Spinal cord (tissue), 10 donors: ENCODE results near the gene HHIPL1. TPM values are rescaled to one million over a fixed set of nuclear protein-coding genes. Genes with fewer than 3 reads are reported as not detected.
A peak's percentile ranks its signal among the peaks of the same experiment; 100 is the strongest.

ENCODE experiments used
- DNase-seq, 6 donors: peaks; one replicate each; pipeline versions ENCODE4 v3.0.0 to v3.0.0-alpha.2; 2013 to 2015; ENCODE audit warnings: low spot score in 6 of 6, low read depth in 4 of 6
- H3K27ac ChIP-seq: one replicate; pipeline ENCODE4 v1.5.1; 2013; ENCODE audit warnings: low read depth, low read length, control low read depth
- H3K27me3 ChIP-seq: one replicate; pipeline ENCODE4 v1.6.1; 2013; ENCODE audit warnings: low read length; ENCODE audit not compliant: control insufficient read depth, insufficient read depth
- H3K36me3 ChIP-seq: one replicate; pipeline ENCODE4 v1.6.1; 2013; ENCODE audit warnings: low read length; ENCODE audit not compliant: control insufficient read depth, insufficient read depth
- H3K4me1 ChIP-seq: one replicate; pipeline ENCODE4 v1.6.1; 2013; ENCODE audit warnings: low read length; ENCODE audit not compliant: control insufficient read depth, insufficient read depth
- H3K4me3 ChIP-seq: one replicate; pipeline ENCODE4 v1.5.1; 2013; ENCODE audit warnings: low read depth, low read length, control low read depth
- H3K9me3 ChIP-seq: one replicate; pipeline ENCODE4 v1.6.1; 2013; ENCODE audit warnings: low read length; ENCODE audit not compliant: control insufficient read depth, insufficient read depth
- WGBS: methylation state at CpG from one replicate; pipeline ENCODE4 v1.1.5; 2013; ENCODE audit warnings: missing lambda C conversion rate; ENCODE audit not compliant: insufficient coverage; 5-methylcytosine and 5-hydroxymethylcytosine counted together
- polyA plus RNA-seq, 2 donors: library from polyadenylated mRNA; unstranded; fragments of 120-200 nt; gene quantifications; one replicate each; pipeline ENCODE4 v1.2.1, GENCODE V29; 2013; ENCODE audit not compliant: insufficient read length in 2 of 2
- total RNA-seq, 2 donors: library from RNA; depleted of rRNA in 1 of 2; stranded (reverse); fragments of 120-200 nt in 1 of 2; fragments of >200 nt in 1 of 2; gene quantifications; one replicate each; pipeline versions ENCODE4 v1.2.3 to v1.2.4, GENCODE V29; 2013 to 2014
- donor health status: healthy.

HHIPL1 gene
- total and polyA plus RNA-seq, 4 donors = 4.8 to 6.2 (median 5.4) TPM

GRCh38 chr14:99602054-99602787, 42.7 kb upstream of the HHIPL1 start:
- peak in 2 of 6 donors; percentile 35 to 43 for DNase-seq
- Histone ChIP-seq H3K27ac (no peak overlapping the region), H3K4me1 (peaks cover 63% of the 10 kb centered on the region), H3K4me3 (peak overlapping the region; percentile 45), H3K9me3 (no peaks in the 10 kb centered on the region), H3K36me3 (peaks cover 8% of the 10 kb centered on the region), H3K27me3 (peaks cover 8% of the 10 kb centered on the region)
- WGBS = 34% methylated on average over 15 of the region's 18 CpGs

GRCh38 chr14:99602788-99603415, 42.0 kb upstream of the HHIPL1 start:
- WGBS = 6% methylated on average over 53 of the region's 53 CpGs
- Histone ChIP-seq H3K36me3 (peaks cover 4% of the 10 kb centered on the region), H3K27ac (no peak overlapping the region), H3K4me3 (peak overlapping the region; percentile 45), H3K9me3 (no peaks in the 10 kb centered on the region), H3K4me1 (peaks cover 59% of the 10 kb centered on the region), H3K27me3 (peaks cover 8% of the 10 kb centered on the region)
- no peak for DNase-seq

- Histone ChIP-seq H3K36me3 (no peaks in the 10 kb centered on the region), H3K27me3 (peaks cover 8% of the 10 kb centered on the region), H3K4me1 (peaks cover 54% of the 10 kb centered on the region), H3K4me3 (peak within 1 kb of the TSS; percentile 79), H3K9me3 (no peaks in the 10 kb centered on the region), H3K27ac (peak within 1 kb of the TSS; percentile 80)
- under 1% methylated on average over 128 of the region's 128 CpGs for WGBS
- DNase-seq = peak in 2 of 6 donors; percentile 67 to 75
Observed at GRCh38 chr14:99603471-99604277, 41.3 kb upstream of the HHIPL1 start, which contains the start of gene CCDC85C. TSS of gene CCDC85C (minus strand) at chr14:99604207. CDS start at chr14:99603959, 248 bp downstream.

- DNase-seq = peak; percentile 81 to 99 (median 94)
- H3K4me1 ChIP-seq = peaks cover 48% of the 10 kb centered on the region
- no peaks in the 10 kb centered on the region for H3K9me3 ChIP-seq
- no peaks in the 10 kb centered on the region for H3K36me3 ChIP-seq
- peak overlapping the region; percentile 79 for H3K4me3 ChIP-seq
- H3K27ac ChIP-seq = peak overlapping the region; percentile 80
- H3K27me3 ChIP-seq = peaks cover 8% of the 10 kb centered on the region
- WGBS = under 1% methylated on average over 62 of the region's 65 CpGs
Observed at GRCh38 chr14:99604278-99604765, 40.6 kb upstream of the HHIPL1 start.

- under 1% methylated on average over 50 of the region's 50 CpGs for WGBS
- H3K4me3 ChIP-seq = peak overlapping the region; percentile 79
- H3K27ac ChIP-seq = peak overlapping the region; percentile 80
- H3K9me3 ChIP-seq = no peaks in the 10 kb centered on the region
- no peaks in the 10 kb centered on the region for H3K36me3 ChIP-seq
- peaks cover 8% of the 10 kb centered on the region for H3K27me3 ChIP-seq
- H3K4me1 ChIP-seq = peaks cover 43% of the 10 kb centered on the region
- DNase-seq = no peak
Observed at GRCh38 chr14:99604766-99605298, 40.1 kb upstream of the HHIPL1 start.

GRCh38 chr14:99605299-99605961, 39.5 kb upstream of the HHIPL1 start:
- peak in 5 of 6 donors; percentile 36 to 92 (median 53) for DNase-seq
- WGBS = 2% methylated on average over 38 of the region's 38 CpGs
- no peaks in the 10 kb centered on the region for H3K9me3 ChIP-seq

GRCh38 chr14:99606359-99606758, 38.6 kb upstream of the HHIPL1 start:
- DNase-seq = peak in 1 of 6 donors; percentile 64
- H3K27me3 ChIP-seq = peaks cover 8% of the 10 kb centered on the region
- no peaks in the 10 kb centered on the region for H3K36me3 ChIP-seq
- WGBS = 64% methylated on average over 6 of the region's 7 CpGs
- no peak overlapping the region for H3K4me3 ChIP-seq
- H3K9me3 ChIP-seq = no peaks in the 10 kb centered on the region
- H3K27ac ChIP-seq = no peak overlapping the region
- peaks cover 36% of the 10 kb centered on the region for H3K4me1 ChIP-seq

More at GRCh38 chr14:99605299-99605961, 39.5 kb upstream of the HHIPL1 start:
- H3K27ac ChIP-seq = peak overlapping the region; percentile 80
- H3K27me3 ChIP-seq = peaks cover 8% of the 10 kb centered on the region
- H3K4me3 ChIP-seq = peak overlapping the region; percentile 79
- peaks cover 41% of the 10 kb centered on the region for H3K4me1 ChIP-seq
- H3K36me3 ChIP-seq = no peaks in the 10 kb centered on the region

GRCh38 chr14:99608591-99608990, 36.3 kb upstream of the HHIPL1 start:
- Histone ChIP-seq H3K9me3 (no peaks in the 10 kb centered on the region), H3K27me3 (no peaks in the 10 kb centered on the region), H3K4me1 (peaks cover 26% of the 10 kb centered on the region), H3K27ac (no peak overlapping the region), H3K4me3 (no peak overlapping the region), H3K36me3 (no peaks in the 10 kb centered on the region)
- no peak for DNase-seq
- 100% methylated on average over 1 of the region's 2 CpGs for WGBS
